HG02870 (cell line): ENCODE results near the gene MTMR2.

Experiments
- ATAC-seq: cut with Tn5 transposase; IDR thresholded peaks from one replicate; pipeline ENCODE4 v1.9.1; 2021; ENCODE audit warnings: mild to moderate bottlenecking, moderate library complexity; ENCODE audit not compliant: unreplicated experiment

MTMR2 gene

GRCh38 chr11:95788921-95789505, 134.9 kb downstream of the MTMR2 start:
- no peak for ATAC-seq
